ENCODE results near the gene TPO.
"Not testable (repeated sequence)": the region's sequence is repeated elsewhere in the genome, so short reads cannot be mapped to it uniquely, and the experiment has no call there.

The TPO gene

DNA sequence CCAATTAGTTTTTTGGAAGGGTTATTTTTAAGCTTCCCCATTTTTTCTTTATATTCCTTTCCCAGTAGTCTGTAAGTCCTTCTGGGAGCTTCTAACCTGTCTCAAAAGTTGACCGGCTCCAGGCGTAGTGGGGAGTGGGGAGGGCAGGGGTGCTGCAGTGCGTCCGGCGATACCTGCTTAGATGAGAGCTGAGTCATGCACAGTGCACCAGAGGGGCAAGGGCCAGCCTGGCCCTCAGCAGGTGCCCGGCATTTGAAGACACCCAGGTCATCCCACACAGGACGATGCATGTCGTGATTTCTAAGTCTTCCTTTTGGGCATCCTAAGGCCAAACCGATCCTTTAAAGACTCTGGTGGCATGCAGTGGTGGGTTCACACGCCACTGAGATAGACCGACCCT, 73.4 kb downstream of the TPO start:
- DNase-seq, result no peak

DNA sequence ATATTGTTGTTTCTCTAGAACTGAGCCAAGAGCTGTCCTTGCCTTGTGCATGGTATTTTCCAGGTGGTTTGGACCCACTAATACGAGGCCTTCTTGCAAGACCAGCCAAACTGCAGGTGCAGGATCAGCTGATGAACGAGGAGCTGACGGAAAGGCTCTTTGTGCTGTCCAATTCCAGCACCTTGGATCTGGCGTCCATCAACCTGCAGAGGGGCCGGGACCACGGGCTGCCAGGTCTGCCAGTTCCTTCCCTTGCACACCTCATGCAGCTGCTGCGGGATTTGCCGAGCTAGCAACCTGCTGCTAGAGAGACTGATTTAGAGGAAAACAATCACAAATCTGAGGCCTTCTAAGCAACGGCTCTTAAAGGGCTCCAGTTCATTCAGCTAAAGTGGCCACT, 74.5 kb downstream of the TPO start:
- no peak for DNase-seq

DNA sequence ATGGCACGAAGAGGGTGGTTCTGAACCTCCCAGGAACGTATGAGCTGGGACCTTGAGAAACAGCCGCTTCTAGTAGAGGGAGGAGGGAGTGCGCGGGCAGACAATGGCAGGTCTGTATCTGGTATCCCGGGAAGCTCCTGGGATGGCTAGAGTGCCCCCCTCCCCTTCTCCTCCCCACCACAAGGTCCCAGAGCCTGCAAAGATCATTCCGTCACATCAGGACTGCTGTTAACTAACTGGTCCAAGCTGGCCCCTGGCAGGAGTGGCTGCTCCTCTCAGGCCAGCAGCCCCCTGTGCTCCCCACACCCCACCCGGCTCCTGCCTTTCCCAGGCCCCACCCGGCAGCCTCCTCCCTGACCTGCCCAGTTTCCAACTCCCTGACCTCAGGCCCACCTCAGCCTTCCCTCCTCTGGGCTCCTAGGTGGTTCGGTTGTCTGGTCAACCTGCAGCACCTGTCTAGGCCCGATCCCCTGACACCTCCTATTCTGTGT, 75.0 kb downstream of the TPO start:
- no peak for DNase-seq

DNA sequence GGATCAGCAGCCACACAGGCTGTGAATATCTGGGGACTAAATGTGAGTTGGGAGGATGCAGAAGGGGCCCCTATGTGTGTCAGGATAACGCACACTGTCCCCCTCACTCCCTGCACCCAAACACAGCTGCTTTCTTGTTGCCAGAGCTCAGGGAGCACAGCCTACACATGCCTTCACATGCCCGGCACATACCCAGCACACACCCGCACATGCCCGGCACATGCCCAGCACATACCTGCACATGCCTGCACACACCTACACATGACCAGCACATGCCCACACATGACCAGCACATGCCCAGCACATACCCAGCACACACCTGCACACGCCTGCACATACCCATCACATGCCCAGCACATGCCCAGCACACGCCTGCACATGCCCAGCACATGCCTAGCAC, 75.6 kb downstream of the TPO start:
- DNase-seq, result no peak

DNA sequence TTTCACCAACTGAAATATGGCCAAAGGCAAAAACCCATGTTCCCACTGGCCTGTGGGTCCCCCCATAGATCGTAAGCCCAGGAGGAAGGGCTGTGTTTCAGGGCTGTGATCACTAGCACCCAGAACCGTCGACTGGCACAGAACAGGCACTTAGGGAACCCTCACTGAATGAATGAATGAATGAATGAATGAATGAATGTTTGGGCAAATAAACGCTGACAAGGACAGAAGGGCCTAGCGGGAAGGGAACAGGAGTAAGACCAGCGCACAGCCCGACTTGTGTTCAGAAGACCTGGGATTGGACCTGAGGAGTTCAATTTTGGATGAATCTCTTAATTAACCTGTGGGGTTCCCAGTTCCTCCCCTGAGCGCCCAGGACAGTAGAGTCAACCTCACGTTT, 76.2 kb downstream of the TPO start:
- no peak for DNase-seq

DNA sequence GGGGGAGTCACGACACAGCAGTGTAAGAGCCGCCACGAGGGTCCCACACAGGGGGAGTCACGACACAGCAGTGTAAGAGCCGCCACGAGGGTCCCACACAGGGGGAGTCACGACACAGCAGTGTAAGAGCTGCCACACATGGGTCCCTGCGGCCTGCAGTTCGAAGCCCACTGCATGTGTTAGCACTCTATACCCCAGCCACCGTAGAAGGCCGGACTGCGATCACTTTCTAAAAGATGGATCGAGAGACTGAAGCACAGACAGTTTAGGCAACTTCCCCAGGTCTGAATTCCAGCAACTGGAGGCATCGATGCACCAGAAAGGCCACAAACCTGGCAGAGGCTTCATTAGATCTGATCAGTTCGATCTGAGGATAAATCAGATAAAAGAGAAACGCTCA, 77.1 kb downstream of the TPO start:
- not testable (repeated sequence) for DNase-seq

DNA sequence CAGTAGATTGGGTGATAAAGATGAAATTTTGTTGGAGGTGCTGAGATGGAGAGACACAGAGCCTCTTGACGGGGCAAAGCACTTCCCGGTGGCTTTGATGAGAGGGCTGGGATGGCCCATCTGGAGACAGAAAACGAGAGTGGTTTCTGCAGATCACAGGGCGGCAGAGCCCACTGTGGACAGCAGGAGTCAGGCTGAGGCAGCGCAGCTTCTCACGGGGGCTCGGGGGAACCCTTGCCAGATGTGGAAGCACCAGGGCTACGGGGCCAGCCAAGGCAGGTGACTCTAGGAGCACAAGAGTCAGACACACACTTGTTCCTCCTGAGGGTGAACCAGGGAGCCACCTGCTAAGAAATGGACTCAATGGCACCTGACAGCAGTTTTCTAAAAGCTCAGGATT, 78.5 kb downstream of the TPO start:
- DNase-seq, result no peak

DNA sequence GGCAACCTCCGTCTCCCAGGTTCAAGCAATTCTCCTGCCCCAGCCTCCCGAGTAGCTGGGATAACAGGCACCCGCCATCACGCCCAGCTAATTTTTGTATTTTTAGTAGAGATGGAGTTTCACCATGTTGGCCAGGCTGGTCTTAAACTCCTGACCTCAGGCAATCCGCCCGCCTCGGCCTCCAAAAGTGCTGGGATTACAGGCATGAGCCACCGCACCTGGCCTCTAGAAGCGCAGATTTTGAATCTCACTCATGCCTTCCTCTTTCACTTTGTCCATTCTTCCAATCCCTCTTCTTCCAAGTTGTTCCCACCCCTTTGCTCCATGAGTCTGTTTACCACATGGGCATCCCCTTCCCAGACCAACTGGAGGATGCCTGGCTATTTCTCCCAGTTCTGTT, 79.0 kb downstream of the TPO start:
- not testable (repeated sequence) for DNase-seq

DNA sequence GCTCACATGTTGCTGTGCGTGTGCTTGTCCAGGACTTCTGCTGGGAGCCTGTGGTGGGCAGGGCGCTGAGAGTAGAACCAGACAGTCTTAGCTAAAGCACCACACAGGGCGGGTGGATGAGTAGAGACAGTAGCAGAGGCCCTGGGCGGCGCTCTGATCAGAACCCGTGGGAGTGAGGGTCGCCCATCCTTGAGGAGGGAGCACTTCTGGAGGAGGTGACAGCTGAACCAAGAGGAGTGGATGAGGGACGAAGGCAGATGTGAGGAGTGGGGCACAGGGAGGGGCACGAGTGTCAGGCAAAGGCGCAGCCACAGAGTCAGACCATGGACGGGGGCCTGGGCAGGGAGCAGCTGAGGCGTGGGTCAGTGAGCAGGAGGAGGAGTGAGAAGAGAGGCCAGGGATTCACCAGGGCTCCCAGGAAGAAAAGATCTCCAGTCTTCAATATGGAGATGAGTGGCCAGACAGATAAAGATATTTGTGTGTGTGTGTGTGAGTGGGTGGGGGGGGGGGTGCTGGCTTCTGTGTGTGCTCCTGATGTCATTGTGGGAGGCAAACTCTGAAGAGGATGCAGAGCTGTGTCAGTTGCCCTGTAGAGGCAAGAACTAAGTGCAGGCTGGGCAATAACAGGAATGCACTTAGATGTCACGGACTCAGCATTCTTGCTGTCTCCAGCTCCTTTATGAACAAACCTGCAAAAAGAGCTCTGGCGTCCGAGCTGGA, 79.6 kb downstream of the TPO start:
- no peak for DNase-seq

DNA sequence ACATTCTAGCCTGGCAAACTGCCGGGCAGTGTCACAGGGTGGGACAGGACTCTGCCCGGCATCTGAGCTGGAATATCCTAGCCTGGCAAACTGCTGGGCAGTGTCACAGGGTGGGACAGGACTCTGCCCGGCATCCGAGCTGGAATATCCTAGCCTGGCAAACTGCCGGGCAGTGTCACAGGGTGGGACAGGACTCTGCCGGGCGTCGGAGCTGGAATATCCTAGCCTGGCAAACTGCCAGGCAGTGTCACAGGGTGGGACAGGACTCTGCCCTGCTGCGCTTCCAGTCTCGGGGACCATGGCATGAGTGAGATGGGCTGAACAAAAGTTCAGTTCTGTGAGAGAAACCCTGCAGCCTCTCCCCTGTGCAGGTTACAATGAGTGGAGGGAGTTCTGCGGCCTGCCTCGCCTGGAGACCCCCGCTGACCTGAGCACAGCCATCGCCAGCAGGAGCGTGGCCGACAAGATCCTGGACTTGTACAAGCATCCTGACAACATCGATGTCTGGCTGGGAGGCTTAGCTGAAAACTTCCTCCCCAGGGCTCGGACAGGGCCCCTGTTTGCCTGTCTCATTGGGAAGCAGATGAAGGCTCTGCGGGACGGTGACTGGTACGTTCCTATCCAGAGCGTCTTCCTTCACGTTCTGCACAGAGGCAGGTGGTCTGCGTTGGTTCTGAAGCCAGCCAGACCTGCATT, 80.3 kb downstream of the TPO start:
- no peak for DNase-seq

DNA sequence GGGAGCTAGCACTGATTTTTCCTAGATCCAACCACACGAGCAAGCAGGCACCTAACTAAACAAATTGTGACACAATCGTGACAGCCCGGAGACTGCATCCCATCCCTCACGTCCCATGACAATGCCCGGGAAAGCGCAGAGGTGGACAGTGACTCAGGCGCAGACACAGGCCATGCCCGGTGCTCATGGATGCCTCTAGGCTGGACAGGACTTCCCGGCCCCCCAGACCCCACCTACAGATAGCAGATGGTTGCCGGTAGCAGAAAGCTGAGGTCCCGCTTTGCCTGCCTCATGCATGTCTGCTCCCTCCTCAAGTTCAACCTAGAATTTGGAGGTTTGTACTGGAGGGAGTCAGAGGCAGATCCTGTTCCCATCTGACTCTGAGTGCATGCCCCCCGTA, 81.0 kb downstream of the TPO start:
- no peak for DNase-seq

DNA sequence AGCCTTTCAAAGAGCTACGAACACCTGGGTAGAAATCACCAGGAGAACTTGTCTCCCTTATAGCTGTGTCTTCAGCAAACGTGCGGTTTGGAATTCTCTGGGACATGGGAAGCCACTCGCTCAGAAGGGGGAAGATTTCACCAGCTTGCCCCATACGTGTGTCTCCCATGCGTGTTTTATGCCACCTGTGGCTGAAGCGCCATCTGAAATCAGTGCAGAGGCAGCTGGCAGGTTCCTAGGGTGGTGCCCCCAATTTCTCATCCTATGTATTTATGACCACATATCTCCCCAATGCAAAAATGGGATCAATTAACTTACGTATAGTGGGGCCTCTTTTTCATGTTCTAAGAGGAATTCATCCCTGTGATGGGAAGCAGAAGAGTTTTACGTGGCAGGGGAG, 81.6 kb downstream of the TPO start:
- DNase-seq, result no peak

DNA sequence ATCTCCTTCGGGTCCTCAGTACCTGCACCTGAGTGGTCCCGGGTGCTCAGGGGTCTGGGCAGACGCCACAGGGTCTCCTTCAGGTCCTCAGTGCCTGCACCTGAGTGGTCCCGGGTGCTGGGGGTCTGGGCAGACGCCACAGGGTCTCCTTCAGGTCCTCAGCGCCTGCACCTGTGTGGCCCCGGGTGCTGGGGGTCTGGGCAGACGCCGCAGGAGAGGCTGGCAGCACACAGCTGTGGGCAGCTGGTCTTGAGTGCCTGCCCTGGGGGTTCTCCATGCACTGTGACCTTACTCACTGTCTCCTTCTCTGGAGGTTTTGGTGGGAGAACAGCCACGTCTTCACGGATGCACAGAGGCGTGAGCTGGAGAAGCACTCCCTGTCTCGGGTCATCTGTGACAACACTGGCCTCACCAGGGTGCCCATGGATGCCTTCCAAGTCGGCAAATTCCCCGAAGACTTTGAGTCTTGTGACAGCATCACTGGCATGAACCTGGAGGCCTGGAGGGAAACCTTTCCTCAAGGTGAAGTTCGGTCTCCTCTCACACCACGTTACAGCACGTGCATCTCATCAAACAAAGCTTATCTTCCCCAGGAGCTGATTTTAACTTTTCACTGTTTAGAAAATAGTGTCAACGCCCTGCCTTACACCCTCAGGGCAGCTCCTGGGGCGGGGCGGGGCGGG, 82.6 kb downstream of the TPO start:
- no peak for DNase-seq

DNA sequence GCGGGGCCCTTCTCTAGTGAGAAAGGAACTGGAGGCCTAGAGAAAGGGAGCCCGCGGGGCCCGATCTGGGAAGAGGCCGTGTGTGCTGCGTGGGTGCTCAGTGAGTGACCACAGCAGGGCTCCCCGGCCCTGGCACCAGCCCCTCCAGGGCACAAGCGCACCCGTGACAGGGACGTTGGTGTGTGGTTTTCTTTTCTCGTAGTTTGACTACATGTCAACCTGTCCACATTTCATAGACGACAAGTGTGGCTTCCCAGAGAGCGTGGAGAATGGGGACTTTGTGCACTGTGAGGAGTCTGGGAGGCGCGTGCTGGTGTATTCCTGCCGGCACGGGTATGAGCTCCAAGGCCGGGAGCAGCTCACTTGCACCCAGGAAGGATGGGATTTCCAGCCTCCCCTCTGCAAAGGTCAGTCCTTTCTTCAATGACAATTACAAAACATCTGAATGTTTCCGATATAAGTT, 83.1 kb downstream of the TPO start:
- DNase-seq, result no peak

DNA sequence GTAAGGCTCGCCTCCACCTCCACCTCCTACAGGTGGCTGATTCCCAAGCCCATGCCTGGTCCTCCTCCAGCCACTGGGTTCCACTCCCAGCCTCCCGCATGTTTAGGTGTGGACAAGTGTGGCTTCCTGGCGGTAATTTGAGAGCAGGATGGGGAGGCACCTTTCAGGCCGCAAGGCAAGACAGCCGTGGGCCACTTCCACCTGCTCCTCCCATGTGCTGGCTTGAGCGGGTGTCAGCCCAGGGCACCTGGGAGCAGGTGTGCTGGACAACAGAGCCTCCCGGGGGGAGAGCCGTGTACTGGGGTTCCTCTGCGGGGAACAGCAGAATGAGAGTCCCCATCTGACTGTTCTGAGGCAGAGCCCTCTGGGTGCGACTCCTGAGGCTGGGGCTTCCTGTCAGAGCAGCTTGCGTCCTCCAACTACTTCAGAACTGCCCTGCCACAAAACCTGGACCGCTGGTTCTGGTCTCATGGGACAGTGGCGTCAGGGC, 83.9 kb downstream of the TPO start:
- DNase-seq, result no peak

DNA sequence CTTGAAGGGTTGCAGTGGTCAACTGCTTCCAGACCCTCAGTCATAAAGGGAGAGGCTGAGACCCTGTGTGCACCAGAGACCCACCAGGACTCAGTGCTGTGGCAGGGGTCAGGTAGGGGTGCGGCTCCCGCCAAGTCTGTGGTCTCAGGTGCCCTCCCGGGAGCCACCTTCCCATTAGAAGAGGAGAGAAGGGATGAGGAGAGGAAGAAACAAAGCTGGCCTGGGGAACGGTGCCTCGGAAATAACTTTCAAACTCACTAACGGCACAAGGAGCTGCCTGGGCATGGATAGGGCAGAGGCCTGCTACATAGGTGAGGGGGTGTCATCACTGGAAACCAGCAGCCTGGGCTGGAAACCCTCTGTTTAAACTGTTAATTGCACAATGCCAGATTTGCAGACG, 84.9 kb downstream of the TPO start:
- no peak for DNase-seq

DNA sequence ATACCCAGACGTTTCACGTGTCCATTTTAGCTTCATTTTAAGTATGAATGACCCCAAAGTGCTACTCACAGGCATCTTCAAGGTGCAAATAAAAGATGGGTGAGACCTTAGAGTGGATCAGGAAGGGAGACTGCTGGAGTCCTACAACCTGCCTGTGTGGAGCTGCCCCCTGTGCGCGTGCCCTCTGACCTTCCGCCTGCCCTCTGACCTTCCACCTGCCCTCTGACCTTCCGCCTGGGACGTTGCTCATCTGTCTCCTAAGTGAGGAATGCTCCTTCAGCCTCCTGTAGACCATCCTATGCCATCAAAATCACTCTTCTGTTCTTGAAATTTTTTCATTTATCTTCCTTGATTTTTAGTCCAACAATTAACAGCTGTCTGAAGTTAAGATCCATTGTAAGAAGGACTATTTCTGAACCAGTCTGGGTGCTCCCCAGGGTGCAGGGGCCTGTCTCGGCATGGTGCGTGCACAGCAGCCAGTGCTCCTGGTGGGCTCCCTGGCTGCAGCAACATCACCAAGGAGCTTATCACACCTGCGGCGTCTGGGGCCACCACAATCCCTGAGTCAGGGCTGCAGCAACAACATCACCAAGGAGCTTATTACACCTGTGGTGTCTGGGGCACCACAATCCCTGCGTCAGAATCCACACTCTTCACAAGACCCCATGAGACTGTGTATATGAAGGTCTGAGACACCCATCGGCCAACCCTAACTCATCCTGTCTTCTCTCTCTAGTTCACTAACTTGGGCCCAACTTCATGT, 86.0 kb downstream of the TPO start:
- no peak for DNase-seq

DNA sequence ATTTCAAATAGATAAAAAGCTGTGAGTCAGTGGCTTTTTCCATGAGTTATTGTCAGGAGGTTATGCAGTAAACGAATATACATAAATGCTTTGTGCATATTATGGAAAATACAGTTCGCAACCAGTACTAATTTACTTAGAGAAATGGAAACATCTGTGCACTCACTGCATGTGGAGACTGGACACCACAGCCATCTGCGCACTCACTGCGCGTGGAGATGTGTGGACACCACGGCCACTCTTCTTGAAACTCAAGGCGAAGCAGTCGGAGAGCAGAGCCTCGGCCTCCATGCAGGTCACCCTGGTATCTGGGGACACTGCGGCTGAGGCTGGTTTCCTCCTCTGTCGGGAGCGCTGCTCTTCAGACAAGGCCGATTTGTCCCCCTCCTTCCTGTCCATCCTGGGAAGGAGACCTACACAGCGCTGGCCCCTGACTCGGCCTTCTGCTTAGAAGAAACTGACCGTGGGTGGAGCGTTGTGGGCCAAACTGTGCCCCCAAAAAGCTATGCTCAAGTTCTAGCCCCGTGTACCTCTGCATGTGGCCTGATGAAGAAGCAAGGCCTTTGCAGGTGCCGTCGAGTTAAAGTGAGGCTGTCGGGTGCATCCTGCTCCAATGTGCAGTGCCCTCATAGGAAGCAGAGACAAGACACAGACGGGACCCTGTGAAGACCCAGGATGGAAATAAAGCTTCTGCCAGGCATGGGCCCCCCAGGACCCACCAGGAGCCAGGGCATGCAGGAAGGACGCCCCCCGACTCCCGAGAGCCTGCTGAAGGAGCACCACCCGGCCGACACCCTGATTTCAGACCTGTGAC, 88.0 kb downstream of the TPO start:
- no peak for DNase-seq

DNA sequence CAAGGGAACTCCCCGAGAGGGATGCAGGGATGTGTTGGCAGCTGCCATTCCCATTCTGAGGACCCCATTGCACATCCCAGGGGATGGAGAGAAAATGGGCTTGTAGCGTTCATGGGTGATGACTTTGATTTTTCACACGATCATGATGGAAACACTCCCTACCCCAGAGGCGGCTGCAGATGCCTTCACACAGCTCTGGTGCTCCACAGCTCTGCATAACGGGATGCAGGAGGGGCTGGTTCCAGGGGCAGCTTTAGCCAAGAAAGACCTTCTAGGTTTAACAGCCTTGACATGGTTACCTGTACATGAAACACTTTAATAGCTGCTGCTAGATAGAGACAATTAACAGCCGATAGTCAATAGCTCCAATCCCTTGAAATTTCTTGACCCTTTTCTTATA, 88.7 kb downstream of the TPO start:
- DNase-seq, result no peak

DNA sequence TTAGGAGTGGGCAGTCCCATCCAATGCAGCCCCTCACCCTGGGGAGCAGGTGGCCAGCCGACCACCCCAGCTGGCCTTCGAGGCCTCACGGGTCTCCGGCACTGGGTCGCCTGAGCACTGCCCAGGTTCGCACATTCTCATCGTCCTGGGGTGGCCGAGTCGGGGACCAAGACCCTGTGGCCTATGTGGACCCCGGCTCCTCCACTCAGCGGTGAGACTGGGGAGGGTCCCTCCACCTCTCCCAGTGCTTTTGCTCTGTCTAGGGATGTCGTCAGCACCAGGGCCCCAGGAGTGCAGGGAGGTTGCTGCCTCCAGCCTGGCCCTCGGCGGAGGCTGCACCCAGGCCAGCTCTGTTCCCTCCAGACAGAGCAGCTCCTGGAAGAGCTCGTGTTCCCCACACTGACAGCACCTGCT, 89.6 kb downstream of the TPO start:
- DNase-seq, result no peak

DNA sequence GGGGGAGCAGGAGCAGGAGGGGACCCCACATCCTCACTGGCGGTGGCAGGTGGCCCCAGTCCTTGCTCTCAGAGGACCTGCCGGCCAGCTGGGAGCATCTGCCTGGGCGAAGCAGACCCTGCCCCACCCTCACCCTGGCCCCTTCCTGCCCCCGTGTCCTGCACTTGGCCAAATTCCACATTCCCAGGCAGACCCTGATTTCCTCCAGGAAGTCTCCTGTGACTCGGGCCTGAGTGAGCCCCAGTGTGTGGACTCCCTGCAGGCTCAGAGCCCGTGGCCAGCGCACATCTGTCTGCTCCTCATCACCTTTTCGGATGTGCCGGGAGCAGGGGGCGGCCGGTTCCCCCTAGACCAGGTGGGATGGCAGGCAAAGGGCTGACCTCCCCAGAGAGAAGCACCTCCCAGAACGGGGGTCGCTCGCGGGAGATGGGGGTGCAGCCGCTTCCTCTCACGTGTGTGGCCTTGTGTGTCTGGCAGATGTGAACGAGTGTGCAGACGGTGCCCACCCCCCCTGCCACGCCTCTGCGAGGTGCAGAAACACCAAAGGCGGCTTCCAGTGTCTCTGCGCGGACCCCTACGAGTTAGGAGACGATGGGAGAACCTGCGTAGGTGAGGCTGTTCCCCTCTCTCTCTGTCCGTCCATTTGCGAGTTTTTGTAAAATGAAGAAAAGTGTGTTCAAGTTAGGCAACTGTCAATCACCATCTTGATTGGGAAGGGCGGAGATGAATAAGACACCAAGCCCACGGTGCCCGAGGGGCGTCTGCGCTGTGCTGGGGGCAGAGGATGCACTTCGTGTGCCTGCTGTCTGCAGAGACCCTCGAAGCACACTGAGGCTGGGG, 90.4 kb downstream of the TPO start:
- no peak for DNase-seq

Measured in CD4-positive, alpha-beta T cell treated with Interleukin-4 for 4 hours (primary cell).